T-helper 17 cell (primary cell): ENCODE results near the gene DCTN4. TPM values are rescaled to one million over a fixed set of nuclear protein-coding genes. Genes with fewer than 3 reads are reported as not detected.
"Not testable (repeated sequence)": the region's sequence is repeated elsewhere in the genome, so short reads cannot be mapped to it uniquely, and the experiment has no call there.

Experiments
- ATAC-seq: fragments of 150-1000 bp; cut with Tn5 transposase; 2 replicates; pipeline ENCODE4 v1.10.0; 2021; ENCODE audit warnings: mild to moderate bottlenecking, moderate library complexity
- DNase-seq, 3 donors: peaks; one replicate each; pipeline versions ENCODE4 v3.0.0 to v3.0.0-alpha.2; 2020 to 2021
- H3K9me3 ChIP-seq: one replicate; pipeline ENCODE4 v1.7.0; 2013; ENCODE audit warnings: low read length, mild to moderate bottlenecking; ENCODE audit not compliant: control insufficient read depth, poor library complexity, severe bottlenecking
- H3K27ac Mint-ChIP-seq: one replicate; pipeline ENCODE4 v1.8.0; 2022; ENCODE audit warnings: mild to moderate bottlenecking, moderate library complexity, mixed read lengths
- H3K27me3 Mint-ChIP-seq: one replicate; pipeline ENCODE4 v1.8.0; 2022; ENCODE audit warnings: mixed read lengths
- H3K36me3 Mint-ChIP-seq: one replicate; pipeline ENCODE4 v1.8.0; 2022; ENCODE audit warnings: low read depth, mixed read lengths
- H3K4me1 Mint-ChIP-seq: one replicate; pipeline ENCODE4 v1.8.0; 2022; ENCODE audit warnings: mild to moderate bottlenecking, mixed read lengths
- H3K4me3 Mint-ChIP-seq: one replicate; pipeline ENCODE4 v1.8.0; 2022; ENCODE audit warnings: mild to moderate bottlenecking, moderate library complexity, mixed read lengths
- total RNA-seq, 4 donors: library from RNA in 2 of 4; stranded (reverse) in 2 of 4; gene quantifications; one replicate each; pipeline ENCODE4 v1.2.3 and lab custom pipeline; 2022 to 2026

Gene DCTN4
- total RNA-seq: 10 to 100 TPM; 73.5 to 88.0 TPM
- total RNA-seq (lab: John Stamatoyannopoulos, UW): 59.8 to 70.1 reads per million in 2 donors

DNA sequence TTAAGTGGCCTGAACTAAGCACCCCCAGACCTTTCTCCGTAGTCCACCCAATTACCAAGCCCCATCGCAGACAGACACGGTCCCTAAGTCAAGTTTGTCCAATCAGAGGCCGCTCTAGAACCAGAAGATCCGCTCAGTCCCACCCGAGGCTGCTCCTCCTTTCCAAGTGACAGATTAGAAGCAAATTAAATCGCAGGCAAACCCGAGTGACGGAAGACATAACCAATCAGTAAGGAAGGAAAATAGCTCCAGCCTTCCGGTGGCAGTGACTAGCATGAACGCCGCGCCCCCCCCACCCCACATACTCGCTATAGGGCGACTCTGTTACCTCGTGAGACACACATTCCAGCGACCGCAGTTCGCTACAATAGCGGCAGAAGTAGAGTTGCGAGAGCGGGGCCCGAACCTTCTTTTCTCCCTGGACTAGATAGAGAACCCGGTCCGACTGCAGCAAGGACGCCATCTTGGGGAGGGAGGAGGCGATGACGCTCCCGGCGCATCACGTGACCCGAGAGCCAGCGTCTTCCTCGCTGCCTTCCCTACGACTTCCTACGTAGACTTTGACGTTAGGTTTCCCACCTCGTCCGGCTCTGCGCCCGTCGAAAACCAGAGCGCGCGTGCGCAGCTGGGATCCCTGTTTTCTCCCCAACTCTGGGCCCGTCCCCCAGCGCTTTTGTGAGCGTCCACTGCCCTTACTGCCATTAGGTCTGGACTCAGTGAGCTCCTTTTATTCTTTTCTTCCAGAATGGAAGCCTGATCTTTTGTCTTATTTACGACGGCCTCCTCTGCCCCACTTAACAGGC lies at the start of gene DCTN4:
DCTN4 (minus strand) TSS at position 487 of the 803 bp plus-strand sequence; CDS start at position 463, 24 bp downstream.
- no peak within 1 kb of the TSS for H3K4me3 Mint-ChIP-seq
- ATAC-seq (peak; percentile 93), DNase-seq (peak; percentile 83 to 88 (median 88))
- H3K4me1 Mint-ChIP-seq: peaks cover 12% of the 10 kb centered on the region
- peaks cover 10% of the 10 kb centered on the region for H3K27me3 Mint-ChIP-seq
- peaks cover 2% of the 10 kb centered on the region for H3K36me3 Mint-ChIP-seq
- H3K9me3 ChIP-seq: no peaks in the 10 kb centered on the region
- no peak within 1 kb of the TSS for H3K27ac Mint-ChIP-seq

DNA sequence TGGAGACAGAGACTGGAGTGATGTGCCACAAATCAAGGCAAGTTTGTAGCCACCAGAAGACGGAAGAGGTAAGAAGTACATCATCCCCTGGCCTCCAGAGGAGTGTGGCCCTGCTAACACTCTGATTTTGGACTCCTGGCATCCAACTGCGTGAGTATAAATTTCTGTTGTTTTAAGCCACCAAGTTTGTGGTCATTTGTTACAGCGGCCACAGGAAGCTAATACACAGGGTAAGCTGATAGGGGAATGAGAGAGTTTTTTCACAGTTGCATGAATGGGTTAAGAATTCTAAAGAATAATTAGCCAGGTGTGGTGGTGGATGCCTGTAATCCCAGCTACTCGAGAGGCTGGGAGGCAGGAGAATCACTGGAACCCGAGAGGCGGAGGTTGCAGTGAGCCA lies 45.6 kb upstream of the DCTN4 start:
- H3K27me3 Mint-ChIP-seq: no peaks in the 10 kb centered on the region
- H3K27ac Mint-ChIP-seq: no peak overlapping the region
- no peaks in the 10 kb centered on the region for H3K9me3 ChIP-seq
- no peaks in the 10 kb centered on the region for H3K4me1 Mint-ChIP-seq
- H3K4me3 Mint-ChIP-seq: no peak overlapping the region
- DNase-seq (no peak), ATAC-seq (no peak)
- no peaks in the 10 kb centered on the region for H3K36me3 Mint-ChIP-seq

DNA sequence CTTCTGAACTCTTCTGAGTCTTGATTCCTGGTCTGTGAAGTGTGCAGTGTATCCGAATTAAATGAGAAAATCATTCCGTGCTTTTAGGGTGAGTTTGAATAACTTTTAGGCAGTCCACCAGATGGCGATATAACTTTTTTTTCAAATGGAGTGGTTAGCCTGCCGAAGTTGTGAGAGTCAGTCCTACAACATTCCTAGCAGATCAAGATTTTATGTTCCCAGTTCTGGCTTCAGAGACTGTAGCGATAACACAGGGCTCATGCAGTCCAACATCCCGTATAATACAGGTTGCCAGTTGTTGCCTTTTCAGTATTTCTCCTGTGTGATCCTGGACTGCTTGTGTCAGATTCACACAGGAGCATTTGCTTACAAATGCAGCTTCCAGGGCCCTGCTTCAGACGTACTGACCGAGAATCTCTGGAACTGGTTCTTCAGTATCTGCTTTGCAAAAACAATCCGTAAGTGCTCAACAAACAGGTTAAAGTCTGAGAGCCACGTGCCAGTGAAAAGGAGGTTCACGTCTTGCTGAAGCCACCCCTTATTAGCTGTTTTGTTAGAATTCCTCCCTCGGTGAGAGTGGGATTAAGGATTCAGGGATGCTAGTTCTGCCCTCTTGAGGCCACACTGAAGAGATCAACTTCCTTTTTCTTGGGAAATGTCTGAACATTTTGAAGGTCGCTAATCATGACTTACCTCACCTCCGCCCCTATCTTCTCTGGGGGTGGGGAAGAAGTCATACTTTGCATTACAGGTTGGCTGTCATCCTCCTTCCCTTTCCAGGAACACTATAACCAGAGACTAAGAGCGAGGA lies 42.5 kb upstream of the DCTN4 start:
- no peaks in the 10 kb centered on the region for H3K9me3 ChIP-seq
- DNase-seq (no peak), ATAC-seq (peak; percentile 40)
- Mint-ChIP-seq H3K36me3 (peaks cover 8% of the 10 kb centered on the region), H3K4me3 (no peak overlapping the region), H3K27me3 (no peaks in the 10 kb centered on the region), H3K27ac (no peak overlapping the region), H3K4me1 (peaks cover 8% of the 10 kb centered on the region)

DNA sequence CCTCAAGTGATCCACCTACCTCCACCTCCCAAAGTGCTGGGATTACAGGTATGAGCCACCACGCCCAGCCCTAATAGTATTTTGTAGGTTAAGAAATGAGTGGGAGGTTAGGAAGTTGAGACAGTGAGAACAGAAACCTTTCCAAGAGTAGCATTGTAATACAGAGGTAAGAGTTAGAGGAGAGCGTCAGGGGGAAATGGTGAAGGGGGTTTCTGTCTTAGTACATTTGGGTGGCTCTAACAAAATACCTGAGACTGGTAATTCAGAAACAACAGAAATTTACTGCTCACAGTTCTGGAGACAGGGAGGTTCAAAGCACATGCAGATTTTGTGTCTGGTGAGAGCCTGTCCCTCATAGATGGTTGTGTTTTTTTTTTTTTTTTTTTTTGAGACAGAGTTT lies 38.6 kb upstream of the DCTN4 start:
- H3K36me3 Mint-ChIP-seq: peaks cover 8% of the 10 kb centered on the region
- peaks cover 8% of the 10 kb centered on the region for H3K4me1 Mint-ChIP-seq
- no peaks in the 10 kb centered on the region for H3K9me3 ChIP-seq
- H3K4me3 Mint-ChIP-seq: no peak overlapping the region
- ATAC-seq (no peak), DNase-seq (no peak)
- no peaks in the 10 kb centered on the region for H3K27me3 Mint-ChIP-seq
- H3K27ac Mint-ChIP-seq: no peak overlapping the region

DNA sequence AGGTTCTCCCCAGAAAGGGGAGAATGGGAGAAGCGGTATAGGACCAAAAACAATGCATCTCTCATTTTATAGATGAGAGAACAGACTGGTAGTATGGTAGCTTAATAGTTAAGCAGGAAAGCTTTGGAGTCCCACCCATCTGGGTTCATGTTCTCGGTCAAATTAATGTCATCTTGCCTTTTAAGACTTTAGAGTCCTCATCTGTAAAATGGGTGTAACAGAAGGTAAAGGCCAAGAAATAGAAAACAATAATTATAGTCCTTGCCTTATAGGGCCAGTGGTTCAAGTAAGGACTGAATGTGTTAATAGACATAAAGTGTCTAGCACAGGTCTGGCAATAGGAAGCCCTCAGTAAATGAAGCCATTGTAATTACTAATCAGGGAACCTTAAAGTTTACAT lies 36.1 kb upstream of the DCTN4 start:
- ATAC-seq: no peak
- H3K9me3 ChIP-seq: no peaks in the 10 kb centered on the region
- Mint-ChIP-seq H3K27ac (no peak overlapping the region), H3K27me3 (no peaks in the 10 kb centered on the region), H3K4me1 (peaks cover 15% of the 10 kb centered on the region), H3K4me3 (no peak overlapping the region), H3K36me3 (peaks cover 8% of the 10 kb centered on the region)
- DNase-seq: no peak

DNA sequence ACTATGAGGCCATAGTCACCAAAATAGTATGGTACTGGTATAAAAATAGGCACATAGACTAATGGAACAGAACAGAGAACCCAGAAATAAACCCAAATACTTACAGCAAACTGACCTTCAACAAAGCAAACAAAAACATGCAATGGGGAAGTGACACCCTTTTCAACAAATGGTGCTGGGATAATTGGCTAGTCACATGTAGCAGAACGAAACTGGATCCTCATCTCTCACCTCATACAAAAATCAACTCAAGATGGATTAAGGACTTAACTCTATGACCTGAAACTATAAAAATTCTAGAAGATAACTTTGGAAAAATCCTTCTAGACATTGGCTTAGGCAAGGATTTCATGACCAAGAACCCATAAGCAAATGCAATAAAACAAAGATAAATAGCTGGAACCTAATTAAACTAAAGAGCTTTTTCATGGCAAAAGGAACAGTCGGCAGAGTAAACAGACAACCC lies 34.6 kb upstream of the DCTN4 start:
- DNase-seq, H3K27ac Mint-ChIP-seq, H3K9me3 ChIP-seq, H3K36me3 Mint-ChIP-seq, ATAC-seq, H3K27me3 Mint-ChIP-seq, H3K4me3 Mint-ChIP-seq: not testable (repeated sequence)
- H3K4me1 Mint-ChIP-seq: peaks cover 22% of the 10 kb centered on the region

DNA sequence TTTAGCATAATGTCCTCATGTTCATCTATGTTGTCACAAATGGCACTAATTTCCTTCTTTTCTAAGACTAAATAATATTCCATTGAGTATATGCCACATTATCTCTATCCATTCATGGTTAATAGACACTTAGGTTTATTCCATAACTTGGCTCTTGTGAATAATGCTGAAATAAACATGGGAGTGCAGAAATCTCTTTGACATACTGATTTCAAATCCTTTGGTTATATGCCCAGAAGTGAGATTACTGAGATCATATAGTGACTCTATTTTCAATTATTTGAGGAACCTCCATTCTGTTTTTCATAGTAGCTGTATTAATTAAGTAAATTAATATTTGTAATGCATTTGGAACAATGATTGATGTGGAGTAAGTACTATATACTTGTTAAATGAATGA lies 32.7 kb upstream of the DCTN4 start:
- H3K27ac Mint-ChIP-seq: peak overlapping the region; percentile 49
- no peaks in the 10 kb centered on the region for H3K9me3 ChIP-seq
- H3K4me1 Mint-ChIP-seq: peaks cover 15% of the 10 kb centered on the region
- DNase-seq (no peak), ATAC-seq (no peak)
- H3K27me3 Mint-ChIP-seq: no peaks in the 10 kb centered on the region
- H3K36me3 Mint-ChIP-seq: peaks cover 1% of the 10 kb centered on the region
- no peak overlapping the region for H3K4me3 Mint-ChIP-seq

DNA sequence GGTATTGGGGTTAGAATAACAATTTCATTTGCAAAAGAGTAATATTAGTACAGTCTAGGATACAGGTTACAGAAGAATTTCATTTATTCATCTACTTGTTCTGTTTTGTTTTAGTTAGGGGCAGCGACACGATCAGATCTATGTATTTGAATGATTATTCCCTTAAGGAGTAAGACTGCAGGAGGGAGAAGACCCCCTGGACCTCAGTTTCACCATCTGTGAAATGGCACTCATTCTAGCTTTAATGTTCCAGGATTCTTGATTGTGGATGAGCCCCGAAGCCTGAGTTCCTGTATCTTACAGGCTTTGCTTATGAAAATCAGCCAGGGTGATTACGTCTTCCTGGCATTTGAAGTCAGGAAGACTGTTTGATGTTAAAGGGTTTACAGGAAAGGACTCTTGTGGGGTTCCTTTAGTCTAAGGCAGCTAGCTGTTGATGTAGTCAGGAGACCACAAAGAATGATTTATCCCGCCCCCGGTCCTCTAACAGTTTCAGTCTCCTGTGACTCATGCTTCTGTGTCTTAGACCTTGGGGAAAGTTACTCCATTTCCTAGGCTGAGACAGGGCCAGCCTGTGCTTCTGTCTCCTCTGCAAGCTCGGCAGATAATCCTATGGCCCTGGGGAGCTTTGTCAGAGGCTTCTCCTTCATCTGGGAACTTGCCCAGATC lies 31.3 kb upstream of the DCTN4 start:
- Mint-ChIP-seq H3K4me1 (peaks cover 15% of the 10 kb centered on the region), H3K27me3 (no peaks in the 10 kb centered on the region), H3K36me3 (no peaks in the 10 kb centered on the region), H3K4me3 (peak overlapping the region; percentile 19), H3K27ac (peak overlapping the region; percentile 49)
- ATAC-seq: peak; percentile 95
- peak in 1 of 3 donors; percentile 25 for DNase-seq
- H3K9me3 ChIP-seq: no peaks in the 10 kb centered on the region

DNA sequence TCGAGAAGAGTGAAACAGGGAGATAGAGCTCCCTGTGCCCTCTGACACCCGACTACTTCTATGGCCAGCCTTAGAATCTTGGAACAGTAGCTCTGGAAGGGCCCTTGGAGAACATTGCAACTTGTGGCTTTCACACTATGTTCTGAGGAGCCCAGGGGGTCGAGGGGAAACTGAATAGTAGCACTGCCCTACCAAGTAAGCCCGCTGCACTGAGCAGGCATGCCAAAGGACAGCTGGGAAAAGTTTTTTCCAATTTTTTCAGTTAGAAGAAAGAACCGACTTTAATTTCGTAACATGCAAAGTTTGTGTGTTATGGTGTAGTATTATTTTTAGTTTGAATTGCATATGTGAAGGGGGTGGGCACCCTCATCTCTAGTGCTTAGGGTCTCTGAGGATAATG lies 30.6 kb upstream of the DCTN4 start:
- H3K9me3 ChIP-seq: no peaks in the 10 kb centered on the region
- H3K27ac Mint-ChIP-seq: peak overlapping the region; percentile 49
- H3K4me3 Mint-ChIP-seq: peak overlapping the region; percentile 19
- ATAC-seq: no peak
- DNase-seq: no peak
- peaks cover 17% of the 10 kb centered on the region for H3K4me1 Mint-ChIP-seq
- no peaks in the 10 kb centered on the region for H3K27me3 Mint-ChIP-seq
- no peaks in the 10 kb centered on the region for H3K36me3 Mint-ChIP-seq

DNA sequence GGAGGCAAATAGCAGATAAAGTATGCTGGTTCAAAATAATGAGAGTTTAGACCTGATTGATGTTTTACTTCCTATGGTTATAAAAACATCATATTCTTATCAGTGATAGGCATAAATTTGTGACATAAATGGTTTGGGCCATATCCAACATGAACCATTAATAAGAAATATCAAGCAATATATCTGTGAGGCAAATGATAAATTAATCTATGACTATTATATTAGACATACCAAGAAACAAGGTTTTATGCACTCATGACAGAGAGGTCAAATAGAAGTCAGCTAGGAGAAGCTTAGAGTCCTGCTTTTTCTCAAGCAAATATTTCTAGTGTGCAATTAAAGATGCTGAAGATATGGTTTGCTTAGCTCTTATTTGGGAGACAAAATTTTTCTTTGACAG lies 30.2 kb upstream of the DCTN4 start:
- H3K9me3 ChIP-seq: no peaks in the 10 kb centered on the region
- Mint-ChIP-seq H3K4me1 (peaks cover 20% of the 10 kb centered on the region), H3K27ac (no peak overlapping the region), H3K27me3 (no peaks in the 10 kb centered on the region), H3K36me3 (no peaks in the 10 kb centered on the region), H3K4me3 (no peak overlapping the region)
- DNase-seq (no peak), ATAC-seq (no peak)

DNA sequence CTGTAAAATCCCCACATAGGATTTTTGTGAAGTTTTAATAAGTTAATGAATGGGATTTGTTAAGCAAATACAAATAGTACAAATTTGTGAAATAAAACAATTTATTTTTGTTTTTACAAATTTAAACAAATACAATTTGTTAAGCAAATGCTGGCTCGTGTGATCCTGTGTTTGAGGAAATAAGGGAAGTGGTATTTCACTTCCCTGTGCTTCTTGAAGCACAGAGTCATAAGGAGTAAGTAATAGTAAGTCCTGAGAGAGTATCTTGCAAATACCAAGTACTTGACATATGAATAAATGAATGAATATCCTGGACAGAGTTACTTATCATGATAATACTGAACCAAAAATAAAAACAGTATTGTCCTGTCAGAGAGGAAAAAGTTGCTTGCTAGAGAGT lies 28.8 kb upstream of the DCTN4 start:
- DNase-seq (no peak), ATAC-seq (no peak)
- Mint-ChIP-seq H3K4me3 (no peak overlapping the region), H3K36me3 (no peaks in the 10 kb centered on the region), H3K27ac (peak overlapping the region; percentile 53), H3K27me3 (no peaks in the 10 kb centered on the region), H3K4me1 (peaks cover 31% of the 10 kb centered on the region)
- H3K9me3 ChIP-seq: no peaks in the 10 kb centered on the region

DNA sequence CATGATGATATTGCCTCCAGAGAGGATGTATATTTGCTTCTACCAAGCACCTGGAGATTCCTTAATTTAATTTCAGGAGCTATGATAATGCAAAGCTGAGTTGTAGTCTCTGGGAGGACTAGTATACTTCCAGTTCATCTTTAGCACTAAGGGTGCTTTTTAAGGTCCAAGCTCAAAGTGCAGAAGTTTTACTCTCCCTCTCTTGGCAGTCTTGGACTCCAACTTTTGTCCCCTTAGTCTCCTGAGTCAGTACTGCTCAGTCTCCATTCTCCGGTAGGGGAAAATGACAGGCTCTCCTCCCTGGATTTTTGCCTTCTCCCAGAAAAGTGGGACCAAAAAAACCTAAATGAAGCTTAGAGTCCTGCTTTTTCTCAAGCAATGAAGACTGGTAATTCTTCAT lies 28.1 kb upstream of the DCTN4 start:
- no peak overlapping the region for H3K4me3 Mint-ChIP-seq
- peaks cover 37% of the 10 kb centered on the region for H3K4me1 Mint-ChIP-seq

DNA sequence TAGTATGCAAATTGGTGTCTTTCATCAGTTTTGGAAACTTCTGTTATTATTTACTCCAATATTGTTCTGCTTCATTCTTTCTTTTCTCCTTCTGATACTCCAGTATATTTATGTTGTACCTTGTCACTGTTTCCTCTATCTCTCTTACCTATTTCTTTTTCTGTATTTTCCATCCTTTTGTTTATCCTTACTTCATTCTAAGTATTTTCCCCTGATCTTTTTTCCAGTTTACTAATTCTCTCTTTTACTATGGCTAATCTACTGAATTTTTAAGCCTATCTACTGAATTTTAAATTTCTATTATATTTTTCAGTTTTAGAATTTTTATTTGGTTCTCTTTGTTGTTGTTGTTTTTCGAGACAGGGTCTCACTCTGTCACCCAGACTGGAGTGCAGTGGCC lies 27.1 kb upstream of the DCTN4 start:
- H3K4me3 Mint-ChIP-seq: no peak overlapping the region
- H3K4me1 Mint-ChIP-seq: peaks cover 37% of the 10 kb centered on the region
- peak overlapping the region; percentile 51 for H3K27ac Mint-ChIP-seq
- ATAC-seq (no peak), DNase-seq (no peak)
- no peaks in the 10 kb centered on the region for H3K9me3 ChIP-seq
- no peaks in the 10 kb centered on the region for H3K36me3 Mint-ChIP-seq
- H3K27me3 Mint-ChIP-seq: no peaks in the 10 kb centered on the region

More for the DNA sequence above, 28.1 kb upstream of the DCTN4 start:
- H3K36me3 Mint-ChIP-seq: no peaks in the 10 kb centered on the region
- no peak for DNase-seq
- H3K27me3 Mint-ChIP-seq: no peaks in the 10 kb centered on the region
- H3K9me3 ChIP-seq: no peaks in the 10 kb centered on the region
- no peak for ATAC-seq
- peak overlapping the region; percentile 53 for H3K27ac Mint-ChIP-seq
